Pancreas (tissue), 10 donors: Measurements from ENCODE around the gene WWOX. TPM values are rescaled to one million over a fixed set of nuclear protein-coding genes. Genes with fewer than 3 reads are reported as not detected.

Experiments used
- ATAC-seq, 4 donors: fragments of 200-7000 bp; cut with Tn5 transposase; one replicate each; pipeline versions ENCODE4 v1.8.0 to v1.9.1; 2020; ENCODE audit warnings: mild to moderate bottlenecking in 4 of 4, moderate library complexity in 4 of 4
- DNase-seq, 6 donors: peaks; one replicate each; pipeline ENCODE4 v3.0.0-alpha.2; 2020
- FAIRE-seq: peaks from 2 replicates; lab custom pipeline; 2012; peaks lifted over from hg19 to GRCh38; lab: Jason Lieb, UNC
- H3K27ac ChIP-seq, 4 donors: fragments of 200-600 bp; sonication (generic); 1 replicate in 3 of 4; 2 replicates in 1 of 4; pipeline versions ENCODE4 v1.5.0 to v1.8.0; 2020
- H3K27me3 ChIP-seq, 4 donors: fragments of 200-600 bp; one replicate each; pipeline ENCODE4 v1.8.0; 2021
- H3K36me3 ChIP-seq, 3 donors: fragments of 200-600 bp; sonication (generic) in 1 of 3; one replicate each; pipeline versions ENCODE4 v1.5.0 to v1.8.0; 2020 to 2021
- H3K4me1 ChIP-seq, 3 donors: fragments of 200-600 bp; one replicate each; pipeline ENCODE4 v1.8.0; 2021
- H3K4me3 ChIP-seq, 4 donors: fragments of 200-600 bp; sonication (generic) in 2 of 4; one replicate each; pipeline versions ENCODE4 v1.5.0 to v1.8.0; 2020 to 2021
- H3K9me3 ChIP-seq, 4 donors: fragments of 200-600 bp; one replicate each; pipeline ENCODE4 v1.8.0; 2021
- WGBS, 2 donors: extraction: QIAGEN DNeasy Blood & Tissue Kit; methylation state at CpG; one replicate each; pipeline ENCODE4 v1.1.7; 2013; 5-methylcytosine and 5-hydroxymethylcytosine counted together
- intact Hi-C, 3 donors: fragments of 100-400 bp; cut with DNase I; formaldehyde crosslinking; loops; one replicate each; pipeline versions ENCODE4 v1.11.1 to v1.14.2; 2022
- polyA plus RNA-seq, 2 donors: library from polyadenylated mRNA; stranded (reverse); fragments of 200-250 nt; gene quantifications; one replicate each; pipeline ENCODE4 v1.2.3, GENCODE V29; 2013
- total RNA-seq, 6 donors: library from RNA; stranded (reverse); fragmentation: NEBNext Ultra II Directional in 4 of 6; extraction: Animal tissue kit (Norgen Biotek cat#: 25700) in 4 of 6; gene quantifications; one replicate each; pipeline versions ENCODE4 v1.2.1 to v1.2.4, GENCODE V29; 2021 to 2023
- TF ChIP-seq, protein P1 (sequence below), 4 donors: fragments of 200-600 bp; sonication (generic) in 3 of 4; IDR thresholded peaks; one replicate each; pipeline versions ENCODE4 v1.5.0 to v1.8.0; 2021; ENCODE audit warnings: antibody characterized with exemption in 4 of 4
- donor health status: healthy with polysubstance abuse.
- donor health status: DM: no; HTN: no; CAD: no; lungs with moderate emphysema.
- donor health status: DM: no; HTN: no; CAD: no.
- donor health status: control.
- donor health status: control.
- donor health status: Bipolar disorder and iron deficiency.
- donor health status: DM: yes; HTN: yes; CAD: no.
- donor health status: DM: no; HTN: no; CAD: no.
- donor health status: DM: no; HTN: no; CAD: no.
- donor health status: DM: yes; HTN: yes; CAD: no.

The WWOX gene
- total and polyA plus RNA-seq, 8 donors: 6.8 to 14.4 (median 10.8) TPM

DNA sequence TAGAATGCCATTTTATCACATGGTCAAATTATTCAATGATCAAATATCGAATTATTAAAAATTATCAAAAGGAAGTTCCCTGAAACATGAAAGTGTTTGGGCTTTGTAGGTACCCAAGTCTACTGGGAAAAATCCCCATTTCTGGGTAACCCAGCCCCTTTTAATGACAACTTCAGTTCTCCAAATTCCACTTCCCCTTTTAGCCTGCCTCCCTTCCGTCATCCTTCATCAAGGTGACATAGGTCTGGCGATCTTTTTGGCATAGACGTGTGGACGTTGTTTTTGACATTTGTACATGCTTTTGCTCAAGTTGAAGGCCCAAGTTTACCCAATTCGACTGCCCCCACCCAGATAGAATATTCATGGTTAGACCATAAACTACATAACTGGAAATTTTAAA, 840.1 kb downstream of the WWOX start:
- Histone ChIP-seq H3K27ac (no peak overlapping the region), H3K4me1 (no peaks in the 10 kb centered on the region), H3K36me3 (no peaks in the 10 kb centered on the region), H3K27me3 (no peaks in the 10 kb centered on the region), H3K9me3 (no peaks in the 10 kb centered on the region), H3K4me3 (no peak overlapping the region)
- DNase-seq (no peak), FAIRE-seq (no peak), ATAC-seq (no peak)
- WGBS, 2 donors: 72 to 81% methylated on average over 6 of the region's 6 CpGs
- TF ChIP-seq, protein P1, sequence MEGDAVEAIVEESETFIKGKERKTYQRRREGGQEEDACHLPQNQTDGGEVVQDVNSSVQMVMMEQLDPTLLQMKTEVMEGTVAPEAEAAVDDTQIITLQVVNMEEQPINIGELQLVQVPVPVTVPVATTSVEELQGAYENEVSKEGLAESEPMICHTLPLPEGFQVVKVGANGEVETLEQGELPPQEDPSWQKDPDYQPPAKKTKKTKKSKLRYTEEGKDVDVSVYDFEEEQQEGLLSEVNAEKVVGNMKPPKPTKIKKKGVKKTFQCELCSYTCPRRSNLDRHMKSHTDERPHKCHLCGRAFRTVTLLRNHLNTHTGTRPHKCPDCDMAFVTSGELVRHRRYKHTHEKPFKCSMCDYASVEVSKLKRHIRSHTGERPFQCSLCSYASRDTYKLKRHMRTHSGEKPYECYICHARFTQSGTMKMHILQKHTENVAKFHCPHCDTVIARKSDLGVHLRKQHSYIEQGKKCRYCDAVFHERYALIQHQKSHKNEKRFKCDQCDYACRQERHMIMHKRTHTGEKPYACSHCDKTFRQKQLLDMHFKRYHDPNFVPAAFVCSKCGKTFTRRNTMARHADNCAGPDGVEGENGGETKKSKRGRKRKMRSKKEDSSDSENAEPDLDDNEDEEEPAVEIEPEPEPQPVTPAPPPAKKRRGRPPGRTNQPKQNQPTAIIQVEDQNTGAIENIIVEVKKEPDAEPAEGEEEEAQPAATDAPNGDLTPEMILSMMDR (IDR thresholded peaks at IDR 0.05): no peak
- intact Hi-C loops: no loop called here

DNA sequence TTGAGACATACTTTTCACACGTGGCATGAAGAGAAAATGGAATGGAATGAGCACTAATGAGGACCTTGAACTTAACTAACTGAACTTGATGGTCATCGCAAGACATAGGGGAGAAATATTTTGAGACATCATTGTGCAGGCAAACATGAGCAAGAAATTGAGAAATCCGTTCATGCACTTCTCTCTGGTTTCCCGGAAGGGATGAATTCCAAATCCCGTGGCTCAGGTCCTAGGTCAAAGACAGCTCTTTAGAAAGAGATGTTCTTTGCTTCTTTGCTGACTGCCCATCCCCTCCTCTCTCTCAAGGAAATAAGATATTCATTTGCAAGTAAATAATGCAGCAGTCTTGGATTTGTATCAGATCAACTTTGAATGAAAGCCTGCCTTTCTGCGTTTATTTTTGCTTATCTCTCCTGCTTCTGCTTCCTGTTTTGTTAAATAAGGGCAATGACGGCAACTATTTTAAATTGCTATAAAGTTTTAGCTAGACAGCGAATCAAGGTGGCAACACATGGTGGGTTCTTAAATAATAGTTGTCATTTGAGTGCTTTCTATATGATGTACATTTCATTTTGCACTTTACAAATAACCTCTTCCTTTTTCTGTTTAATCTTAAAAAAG, 843.3 kb downstream of the WWOX start:
- intact Hi-C loops: no loop called here

DNA sequence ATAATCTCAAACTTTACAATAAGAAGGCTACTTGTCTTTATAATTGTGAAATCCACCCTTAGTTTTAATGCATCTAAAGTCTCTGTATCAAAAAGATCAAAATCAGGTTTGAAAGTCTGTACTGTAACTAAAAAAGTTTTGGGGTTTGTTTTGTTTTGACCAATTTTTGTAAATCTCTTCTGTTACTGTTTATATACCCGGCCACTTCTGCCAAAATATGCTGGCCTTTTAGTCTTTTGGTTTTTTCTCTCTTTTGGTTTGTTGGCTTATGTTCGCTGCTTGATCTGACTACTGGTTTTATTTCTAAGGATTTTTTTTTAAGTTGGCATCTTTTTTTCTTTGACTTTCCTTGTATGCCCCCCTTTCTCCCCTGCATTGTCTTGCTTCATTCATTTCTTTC, 845.9 kb downstream of the WWOX start:
- no peak for FAIRE-seq
- intact Hi-C loops: no loop called here
- TF ChIP-seq, protein P1 (IDR thresholded peaks at IDR 0.05): no peak
- no peaks in the 10 kb centered on the region for H3K36me3 ChIP-seq
- H3K4me3 ChIP-seq: no peak overlapping the region
- no peak for DNase-seq
- H3K4me1 ChIP-seq: no peaks in the 10 kb centered on the region
- no peaks in the 10 kb centered on the region for H3K9me3 ChIP-seq
- no peak for ATAC-seq
- H3K27me3 ChIP-seq: no peaks in the 10 kb centered on the region
- no peak overlapping the region for H3K27ac ChIP-seq
- WGBS, 2 donors: 87 to 88% methylated on average over 2 of the region's 2 CpGs

More for the DNA sequence above, 843.3 kb downstream of the WWOX start:
- H3K27me3 ChIP-seq: no peaks in the 10 kb centered on the region
- H3K36me3 ChIP-seq: no peaks in the 10 kb centered on the region
- TF ChIP-seq, protein P1 (IDR thresholded peaks at IDR 0.05): no peak
- no peak overlapping the region for H3K27ac ChIP-seq
- H3K4me1 ChIP-seq: no peaks in the 10 kb centered on the region
- H3K9me3 ChIP-seq: no peaks in the 10 kb centered on the region
- FAIRE-seq (no peak), DNase-seq (no peak), ATAC-seq (no peak)
- WGBS, 2 donors: 70 to 75% methylated on average over 8 of the region's 8 CpGs
- H3K4me3 ChIP-seq: no peak overlapping the region

DNA sequence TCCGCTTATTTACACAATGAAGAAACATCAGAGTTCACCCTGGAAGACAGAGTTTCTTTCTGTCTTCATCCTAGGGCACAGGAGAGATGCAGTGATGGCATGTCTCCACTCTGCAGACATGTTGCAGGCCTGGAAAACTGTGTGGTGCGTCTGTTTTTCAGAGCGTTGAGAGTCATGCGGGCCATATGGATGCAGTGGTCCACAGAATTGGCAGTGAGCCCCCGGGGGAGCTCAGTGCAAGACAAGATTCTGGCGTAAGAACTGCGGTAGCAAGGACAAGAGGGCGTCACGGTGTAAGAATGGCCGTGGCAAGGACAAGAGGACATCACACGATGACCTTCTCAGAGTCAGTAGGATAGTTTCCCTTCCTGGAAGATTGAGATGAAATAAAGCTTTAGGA, 847.1 kb downstream of the WWOX start:
- Histone ChIP-seq H3K36me3 (no peaks in the 10 kb centered on the region), H3K27ac (no peak overlapping the region), H3K4me1 (no peaks in the 10 kb centered on the region), H3K4me3 (no peak overlapping the region), H3K27me3 (no peaks in the 10 kb centered on the region), H3K9me3 (no peaks in the 10 kb centered on the region)
- TF ChIP-seq, protein P1 (IDR thresholded peaks at IDR 0.05): no peak
- FAIRE-seq (no peak), ATAC-seq (no peak), DNase-seq (no peak)
- intact Hi-C loops: no loop called here
- 91 to 93% methylated on average over 11 of the region's 11 CpGs for WGBS, 2 donors

DNA sequence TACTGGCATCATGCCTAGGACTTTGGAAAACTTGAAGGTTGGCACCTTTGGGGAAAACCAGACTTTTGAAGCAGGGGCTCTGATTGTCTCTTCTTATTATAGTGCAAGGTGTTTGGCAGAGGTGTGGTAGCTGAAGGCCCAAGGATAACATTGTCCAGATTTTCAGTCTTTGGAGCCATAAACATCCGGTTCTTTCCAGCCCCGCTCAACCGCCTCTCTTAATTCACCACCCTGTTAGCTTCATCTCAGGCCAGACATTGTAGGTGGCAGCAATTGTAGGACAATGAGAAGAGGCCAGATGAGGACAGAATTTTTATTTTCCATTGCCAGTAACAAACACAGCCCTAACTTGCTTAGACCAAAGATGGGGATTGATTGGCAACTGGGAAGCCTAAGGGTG, 851.3 kb downstream of the WWOX start:
- H3K4me1 ChIP-seq: no peaks in the 10 kb centered on the region
- WGBS, 2 donors: 62 to 67% methylated on average over 3 of the region's 3 CpGs
- TF ChIP-seq, protein P1 (IDR thresholded peaks at IDR 0.05): no peak
- ATAC-seq: no peak
- H3K4me3 ChIP-seq: no peak overlapping the region
- H3K27ac ChIP-seq: no peak overlapping the region
- H3K36me3 ChIP-seq: no peaks in the 10 kb centered on the region
- no peaks in the 10 kb centered on the region for H3K27me3 ChIP-seq
- DNase-seq: no peak
- FAIRE-seq: no peak
- no peaks in the 10 kb centered on the region for H3K9me3 ChIP-seq
- intact Hi-C loops: no loop called here
